Esophagus muscularis mucosa (tissue), 4 donors: ENCODE results near the gene LRFN2. TPM values are rescaled to one million over a fixed set of nuclear protein-coding genes. Genes with fewer than 3 reads are reported as not detected.

ENCODE experiments used
- DNase-seq: peaks from one replicate; pipeline ENCODE4 v3.0.0-alpha.2; 2017; ENCODE audit errors: extremely low spot score
- H3K27ac ChIP-seq, 4 donors: fragments of 200-600 bp; sonication (generic); replicated peaks in 1 of 4; 1 replicate in 3 of 4; 2 replicates in 1 of 4; pipeline ENCODE4 v1.5.1; 2016 to 2019; ENCODE audit warnings: mild to moderate bottlenecking in 1 of 4
- H3K27me3 ChIP-seq, 4 donors: fragments of 200-600 bp; sonication (generic); one replicate each; pipeline versions ENCODE4 v1.5.1 to v1.6.0; 2016 to 2019
- H3K36me3 ChIP-seq, 4 donors: fragments of 200-600 bp; sonication (generic); one replicate each; pipeline ENCODE4 v1.5.1; 2016 to 2019
- H3K4me1 ChIP-seq, 4 donors: fragments of 200-600 bp; sonication (generic); one replicate each; pipeline ENCODE4 v1.5.1; 2016 to 2019
- H3K4me3 ChIP-seq, 4 donors: fragments of 200-600 bp; sonication (generic); 1 replicate in 2 of 4; 2 replicates in 2 of 4; pipeline ENCODE4 v1.5.1; 2016 to 2019; ENCODE audit warnings: mild to moderate bottlenecking in 4 of 4, moderate library complexity in 1 of 4
- H3K9me3 ChIP-seq, 4 donors: fragments of 200-600 bp; sonication (generic); 1 replicate in 3 of 4; 2 replicates in 1 of 4; pipeline ENCODE4 v1.5.1; 2016 to 2019
- CTCF ChIP-seq, 3 experiments: fragments of 200-600 bp in 2 of 3; fragments of 450-650 bp in 1 of 3; sonication (generic) in 2 of 3; IDR thresholded peaks; one replicate each; pipeline ENCODE4 v1.5.1; 2017 to 2019; ENCODE audit warnings: antibody characterized with exemption in 3 of 3, mild to moderate bottlenecking in 2 of 3, moderate library complexity in 1 of 3
- EP300 ChIP-seq: sonication (generic); formaldehyde crosslinking; IDR thresholded peaks from one replicate; pipeline ENCODE4 v1.6.1; 2017; ENCODE audit warnings: antibody characterized with exemption
- POLR2A ChIP-seq: fragments of 450-650 bp; IDR thresholded peaks from one replicate; pipeline ENCODE4 v1.6.1; 2017; ENCODE audit warnings: antibody characterized with exemption, moderate library complexity, mild to moderate bottlenecking, low read depth
- POLR2AphosphoS5 ChIP-seq, 2 donors: sonication (generic); formaldehyde crosslinking; IDR thresholded peaks; one replicate each; pipeline ENCODE4 v1.6.1; 2017; ENCODE audit warnings: antibody characterized with exemption in 2 of 2
- WGBS: methylation state at CpG from one replicate; pipeline ENCODE4 v1.1.5; 2018; 5-methylcytosine and 5-hydroxymethylcytosine counted together
- intact Hi-C: fragments of 100-400 bp; cut with DNase I; formaldehyde crosslinking; loops from one replicate; pipeline ENCODE4 v1.15.1; 2023
- total RNA-seq, 4 donors: library from RNA; depleted of rRNA; stranded (reverse); fragments of >200 nt; gene quantifications; one replicate each; pipeline versions ENCODE4 v1.1.0 to v1.2.1, GENCODE V29; 2016

LRFN2 gene
- total RNA-seq, 4 donors from 2014 or later = 0.11 TPM; not detected in 3

GRCh38 chr6:40526036-40526435 lies 61.1 kb downstream of the LRFN2 start:
- intact Hi-C loops = no loop called here
- no peaks in the 10 kb centered on the region for H3K36me3 ChIP-seq
- TF ChIP-seq POLR2A (no peak), EP300 (no peak), POLR2AphosphoS5 (IDR thresholded peaks at IDR 0.05) (no peak), CTCF (IDR thresholded peaks at IDR 0.05) (no peak)
- H3K4me3 ChIP-seq = no peak overlapping the region
- H3K9me3 ChIP-seq = no peaks in the 10 kb centered on the region
- no peaks in the 10 kb centered on the region for H3K4me1 ChIP-seq
- WGBS = 82% methylated on average over 5 of the region's 6 CpGs
- DNase-seq = no peak
- no peaks in the 10 kb centered on the region for H3K27me3 ChIP-seq
- no peak overlapping the region for H3K27ac ChIP-seq

- no peak for DNase-seq
- Histone ChIP-seq H3K27ac (no peak overlapping the region), H3K4me3 (no peak overlapping the region)
Observed at GRCh38 chr6:40524797-40525585, 62.2 kb downstream of the LRFN2 start.

GRCh38 chr6:40523505-40524172 lies 63.5 kb downstream of the LRFN2 start:
- no peaks in the 10 kb centered on the region for H3K36me3 ChIP-seq
- no peaks in the 10 kb centered on the region for H3K9me3 ChIP-seq
- no peak for DNase-seq
- no peak overlapping the region for H3K27ac ChIP-seq
- H3K27me3 ChIP-seq = no peaks in the 10 kb centered on the region
- 49% methylated on average over 3 of the region's 5 CpGs for WGBS
- H3K4me3 ChIP-seq = no peak overlapping the region
- intact Hi-C loops = no loop called here
- TF ChIP-seq CTCF (IDR thresholded peaks at IDR 0.05) = no peak
- TF ChIP-seq POLR2A = no peak
- no peak for TF ChIP-seq POLR2AphosphoS5 (IDR thresholded peaks at IDR 0.05)
- TF ChIP-seq EP300 = no peak
- no peaks in the 10 kb centered on the region for H3K4me1 ChIP-seq

More at GRCh38 chr6:40524797-40525585, 62.2 kb downstream of the LRFN2 start:
- Histone ChIP-seq H3K9me3 (no peaks in the 10 kb centered on the region), H3K36me3 (no peaks in the 10 kb centered on the region), H3K4me1 (no peaks in the 10 kb centered on the region), H3K27me3 (no peaks in the 10 kb centered on the region)
- intact Hi-C loops = no loop called here
- 85% methylated on average over 6 of the region's 6 CpGs for WGBS
- TF ChIP-seq CTCF (IDR thresholded peaks at IDR 0.05) = no peak
- no peak for TF ChIP-seq POLR2A
- no peak for TF ChIP-seq POLR2AphosphoS5 (IDR thresholded peaks at IDR 0.05)
- no peak for TF ChIP-seq EP300

- Histone ChIP-seq H3K9me3 (no peaks in the 10 kb centered on the region), H3K4me1 (no peaks in the 10 kb centered on the region), H3K27ac (no peak overlapping the region), H3K36me3 (no peaks in the 10 kb centered on the region), H3K4me3 (no peak overlapping the region), H3K27me3 (no peaks in the 10 kb centered on the region)
- TF ChIP-seq EP300 (no peak), CTCF (IDR thresholded peaks at IDR 0.05) (no peak), POLR2AphosphoS5 (IDR thresholded peaks at IDR 0.05) (no peak)
- 91% methylated on average over 6 of the region's 6 CpGs for WGBS
- no peak for DNase-seq
- intact Hi-C loops = no loop called here
Observed at GRCh38 chr6:40521496-40521895, 65.7 kb downstream of the LRFN2 start.
